RWPE1 (cell line): ENCODE results near the gene PREP.

Experiments used
- CTCF ChIA-PET: fragments of 350-600 bp; sonication (Branson Sonifier 250); formaldehyde crosslinking; extraction: SDS; loops from one replicate; lab custom pipeline; 2021; lab: Yijun Ruan, JAX
- POLR2A ChIA-PET: fragments of 400-600 bp; formaldehyde crosslinking; extraction: SDS; loops from one replicate; lab custom pipeline; 2020; ENCODE audit warnings: antibody characterized with exemption; ENCODE audit not compliant: low non-redundant PET; lab: Yijun Ruan, JAX
- DNase-seq: peaks from one replicate; pipeline ENCODE4 v3.0.0; 2012; ENCODE audit warnings: low spot score
- H3K27ac ChIP-seq: fragments of 450-650 bp; 2 replicates; pipeline ENCODE4 v1.5.1; 2017
- TF ChIP-seq, protein P1 (sequence below): fragments of 450-650 bp; conservative IDR thresholded peaks from 2 replicates; pipeline ENCODE4 v1.5.1; 2017; ENCODE audit warnings: low read depth, mild to moderate bottlenecking

The PREP gene

DNA sequence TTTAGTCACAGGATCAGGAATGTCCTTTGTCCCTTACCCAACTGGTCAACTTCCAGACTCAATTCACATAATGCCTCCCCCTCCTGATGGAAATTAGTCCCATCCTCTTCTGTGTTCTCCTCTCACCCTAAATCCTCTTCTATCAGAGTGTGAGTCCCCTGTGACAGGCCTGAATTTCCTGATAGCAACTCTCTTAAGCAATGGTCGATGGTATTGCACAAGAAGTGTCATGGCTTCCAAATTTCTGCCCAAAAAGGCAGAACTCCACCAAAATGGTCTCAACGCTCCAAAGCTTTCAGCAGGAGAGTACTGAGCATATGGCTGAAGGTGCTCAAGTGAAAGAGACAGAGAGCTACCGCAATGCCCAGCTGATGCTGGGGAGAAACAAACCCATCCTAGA lies 2.4 kb downstream of the PREP start:
- TF ChIP-seq, protein P1, sequence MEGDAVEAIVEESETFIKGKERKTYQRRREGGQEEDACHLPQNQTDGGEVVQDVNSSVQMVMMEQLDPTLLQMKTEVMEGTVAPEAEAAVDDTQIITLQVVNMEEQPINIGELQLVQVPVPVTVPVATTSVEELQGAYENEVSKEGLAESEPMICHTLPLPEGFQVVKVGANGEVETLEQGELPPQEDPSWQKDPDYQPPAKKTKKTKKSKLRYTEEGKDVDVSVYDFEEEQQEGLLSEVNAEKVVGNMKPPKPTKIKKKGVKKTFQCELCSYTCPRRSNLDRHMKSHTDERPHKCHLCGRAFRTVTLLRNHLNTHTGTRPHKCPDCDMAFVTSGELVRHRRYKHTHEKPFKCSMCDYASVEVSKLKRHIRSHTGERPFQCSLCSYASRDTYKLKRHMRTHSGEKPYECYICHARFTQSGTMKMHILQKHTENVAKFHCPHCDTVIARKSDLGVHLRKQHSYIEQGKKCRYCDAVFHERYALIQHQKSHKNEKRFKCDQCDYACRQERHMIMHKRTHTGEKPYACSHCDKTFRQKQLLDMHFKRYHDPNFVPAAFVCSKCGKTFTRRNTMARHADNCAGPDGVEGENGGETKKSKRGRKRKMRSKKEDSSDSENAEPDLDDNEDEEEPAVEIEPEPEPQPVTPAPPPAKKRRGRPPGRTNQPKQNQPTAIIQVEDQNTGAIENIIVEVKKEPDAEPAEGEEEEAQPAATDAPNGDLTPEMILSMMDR: no peak
- no peak for DNase-seq
- no peak overlapping the region for H3K27ac ChIP-seq
- POLR2A ChIA-PET: no interaction called here
- CTCF ChIA-PET: interaction anchor here (0.6 to 0.7 kb wide), 2 partner anchors 274 to 331 kb away, joined by 3 to 4 read pairs; no protein-coding TSS in a partner anchor

DNA sequence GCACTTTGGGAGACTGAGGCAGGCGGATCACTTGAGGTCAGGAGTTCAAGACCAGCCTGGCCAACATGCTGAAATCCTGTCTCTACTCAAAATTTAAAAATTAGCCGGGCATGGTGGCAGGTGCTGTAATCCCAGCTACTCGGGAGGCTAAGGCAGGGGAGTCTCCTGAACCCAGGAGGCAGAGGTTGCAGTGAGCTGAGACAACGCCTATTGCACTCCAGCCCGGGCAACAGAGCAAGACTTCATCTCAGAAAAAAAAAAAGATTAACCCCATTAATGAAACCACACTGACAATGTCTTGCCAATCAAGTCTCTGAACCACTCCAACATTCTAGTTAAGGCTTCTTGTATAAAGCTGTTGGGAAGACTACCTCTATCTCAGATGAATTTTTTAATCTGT lies 4.0 kb downstream of the PREP start:
- ChIA-PET POLR2A (no interaction called here), CTCF (interaction anchor here (0.6 to 0.8 kb wide), 3 partner anchors 32 to 938 kb away, joined by 3 to 5 read pairs (median 3); no protein-coding TSS in a partner anchor)
- no peak overlapping the region for H3K27ac ChIP-seq
- TF ChIP-seq, protein P1: no peak
- DNase-seq: no peak

DNA sequence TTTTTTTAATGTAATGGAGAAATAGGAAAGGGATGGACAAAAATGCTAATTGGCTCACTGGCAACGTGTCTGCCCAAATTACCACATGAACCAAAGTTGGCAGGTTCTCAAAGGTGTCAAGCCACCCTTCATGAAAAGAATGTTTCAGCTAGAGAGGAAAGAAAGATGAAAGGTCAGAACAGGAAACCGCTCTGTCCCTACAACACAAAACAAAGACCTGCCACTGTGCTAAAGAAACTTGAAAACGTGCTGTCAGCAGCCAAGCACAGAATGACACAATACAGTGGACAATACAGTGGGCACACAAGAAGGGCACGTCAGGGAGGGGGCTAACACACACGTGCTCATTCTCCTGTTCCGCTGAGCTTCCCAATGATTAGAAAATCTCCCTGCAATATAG lies 4.9 kb downstream of the PREP start:
- POLR2A ChIA-PET: no interaction called here
- CTCF ChIA-PET: no interaction called here
- TF ChIP-seq, protein P1: no peak
- H3K27ac ChIP-seq: no peak overlapping the region
- DNase-seq: no peak

DNA sequence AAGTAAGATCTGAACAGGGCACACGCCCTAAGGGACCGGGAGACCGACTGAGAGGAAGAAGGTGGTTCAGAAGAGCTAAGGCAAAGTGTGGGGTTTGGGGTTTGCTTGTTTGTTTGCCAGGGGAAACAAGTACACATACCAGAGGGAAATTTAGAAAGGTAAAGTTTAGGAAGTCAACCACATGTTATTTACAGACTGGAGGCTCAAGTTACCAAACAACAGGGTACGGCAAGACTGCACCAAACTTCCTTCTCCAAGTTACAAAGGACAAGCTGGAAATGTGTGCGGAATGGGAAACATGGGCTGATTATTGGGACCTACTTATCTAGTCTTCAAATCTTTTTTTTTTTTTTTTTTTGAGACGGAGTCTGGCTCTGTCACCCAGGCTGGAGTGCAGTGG lies 11.2 kb downstream of the PREP start:
- ChIA-PET CTCF (interaction anchor here (0.6 kb wide), 1 partner anchor 98 kb away, joined by 4 read pairs; no protein-coding TSS in a partner anchor), POLR2A (no interaction called here)
- no peak overlapping the region for H3K27ac ChIP-seq
- no peak for DNase-seq
- TF ChIP-seq, protein P1: no peak

DNA sequence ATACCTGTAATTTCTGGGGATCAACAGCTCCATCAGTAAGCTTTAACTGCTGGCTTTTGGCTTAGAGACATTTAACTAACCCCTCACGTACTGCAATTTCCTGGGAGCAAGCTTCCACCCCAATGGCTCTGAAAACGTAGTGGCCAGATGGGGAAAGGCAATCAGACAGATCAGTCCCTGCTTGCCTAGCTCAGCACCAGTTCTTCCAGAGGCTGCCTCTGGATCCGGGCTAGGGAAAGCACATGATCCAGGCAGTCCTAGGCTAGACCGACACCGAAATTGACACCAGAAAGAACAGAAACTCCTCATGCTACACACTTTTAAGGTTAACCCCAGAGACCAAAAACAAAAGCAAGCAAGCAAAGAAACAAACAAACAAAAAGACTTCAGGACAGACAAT lies 13.3 kb downstream of the PREP start:
- H3K27ac ChIP-seq: no peak overlapping the region
- CTCF ChIA-PET: interaction anchor here (0.8 kb wide), 1 partner anchor 71 kb away, joined by 5 read pairs; no protein-coding TSS in a partner anchor
- TF ChIP-seq, protein P1: no peak
- no peak for DNase-seq
- POLR2A ChIA-PET: no interaction called here

DNA sequence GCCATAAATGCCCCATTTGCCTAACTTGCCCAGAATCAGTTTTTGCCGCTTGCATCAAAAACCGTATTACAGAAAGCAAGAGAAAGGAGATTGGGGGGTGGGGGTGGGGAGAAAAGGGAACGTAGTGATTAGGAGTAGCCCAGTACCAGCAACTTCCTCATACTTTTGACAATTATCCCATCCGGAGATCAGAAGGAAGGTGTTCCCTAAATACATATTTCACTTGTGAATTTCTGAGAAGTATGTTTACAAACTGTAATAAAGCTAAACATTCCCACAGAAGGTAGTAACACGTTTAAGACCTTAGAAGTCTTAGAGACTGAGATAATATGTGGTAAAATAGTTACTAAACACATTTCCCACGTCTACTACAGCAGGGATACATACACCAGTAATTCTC lies 14.5 kb downstream of the PREP start:
- DNase-seq: no peak
- POLR2A ChIA-PET: no interaction called here

More for the DNA sequence above, 14.5 kb downstream of the PREP start:
- no peak overlapping the region for H3K27ac ChIP-seq
- TF ChIP-seq, protein P1: no peak
- CTCF ChIA-PET: interaction anchor here (0.7 kb wide), 1 partner anchor 14 kb away, joined by 3 read pairs; the partner anchor contains the start of gene PREP
